ENCODE measurements around the gene APH1A.

Gene APH1A

DNA sequence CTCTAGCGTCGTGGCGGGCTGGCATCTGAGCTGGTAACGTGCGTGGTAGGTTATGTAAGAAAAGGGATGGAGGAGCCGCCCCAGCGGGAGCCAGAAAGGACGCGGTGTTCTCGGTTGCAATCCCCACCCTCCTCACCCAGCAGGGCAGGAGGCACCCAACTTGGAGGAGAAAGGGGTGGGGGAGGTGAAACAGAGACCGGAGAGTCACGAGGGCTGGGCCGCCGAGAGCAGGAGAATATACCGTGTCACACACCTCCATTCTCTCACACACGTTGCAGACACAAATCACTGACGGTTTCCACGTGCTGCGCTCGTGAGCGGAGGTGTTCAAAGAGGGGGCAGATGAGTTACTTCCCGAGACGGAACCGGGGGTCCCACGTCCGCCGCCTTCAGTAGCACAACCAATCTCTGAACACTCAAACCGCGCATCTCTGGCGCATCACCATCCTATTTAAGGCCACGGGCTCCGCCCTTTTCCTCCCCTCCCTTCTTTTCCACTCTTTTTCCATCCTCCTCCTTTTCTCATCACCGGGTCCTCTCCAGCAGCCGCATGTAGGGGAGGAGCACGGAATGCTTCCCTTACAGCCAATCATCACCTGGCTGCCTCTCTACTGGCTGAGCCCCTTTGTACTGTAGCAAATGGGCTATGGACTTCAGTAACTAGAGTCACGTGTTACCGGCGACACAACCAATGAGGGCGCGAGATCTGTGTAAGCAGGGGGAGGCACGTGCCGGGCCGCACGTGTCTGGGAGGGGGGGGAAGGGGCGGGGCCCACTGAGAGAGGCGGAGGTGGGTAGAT lies 13.1 kb upstream of the APH1A start, which contains the start of gene CIART:
Gene CIART (plus strand): TSS at position 797 of the 800 bp plus-strand sequence. CDS start 714 bp downstream, outside the sequence.
- H3K4me3 ChIP-seq (ENCODE audit: low read length), result peak within 1 kb of the TSS; percentile 41; the same call in 1 of the 2 replicates
- no peak for TF ChIP-seq ZNF274 (IDR thresholded peaks at IDR 0.05; ENCODE audit: low read depth, low read length)

DNA sequence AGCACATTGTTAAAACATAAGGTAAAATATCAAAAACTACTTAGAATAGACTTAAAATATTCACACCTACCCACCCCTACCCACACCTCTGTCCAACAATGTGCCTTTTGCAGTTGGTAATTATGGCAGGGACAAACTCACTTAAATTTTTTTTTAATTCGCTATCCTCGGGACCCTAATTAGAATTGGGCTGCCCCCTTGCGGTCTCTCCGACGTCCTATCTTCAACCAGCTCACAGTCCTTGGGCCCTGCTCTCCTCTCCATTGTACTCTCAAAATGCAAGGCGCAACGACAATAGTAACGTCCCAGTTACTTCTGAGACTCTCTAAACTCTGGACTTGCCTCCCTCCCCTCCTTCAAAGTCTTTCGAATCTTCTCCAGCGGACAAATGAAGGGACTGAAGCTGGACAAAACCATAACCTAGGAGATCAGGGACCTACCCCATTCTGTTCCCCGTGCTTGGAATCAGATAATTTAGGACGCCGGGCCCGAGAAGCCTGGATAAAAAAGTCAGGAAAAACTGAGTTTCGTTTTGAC lies 12.5 kb upstream of the APH1A start:
- no peak for TF ChIP-seq ZNF274 (IDR thresholded peaks at IDR 0.05; ENCODE audit: low read depth, low read length)
- peak overlapping the region; percentile 41; the same call in 1 of the 2 replicates for H3K4me3 ChIP-seq (ENCODE audit: low read length)

DNA sequence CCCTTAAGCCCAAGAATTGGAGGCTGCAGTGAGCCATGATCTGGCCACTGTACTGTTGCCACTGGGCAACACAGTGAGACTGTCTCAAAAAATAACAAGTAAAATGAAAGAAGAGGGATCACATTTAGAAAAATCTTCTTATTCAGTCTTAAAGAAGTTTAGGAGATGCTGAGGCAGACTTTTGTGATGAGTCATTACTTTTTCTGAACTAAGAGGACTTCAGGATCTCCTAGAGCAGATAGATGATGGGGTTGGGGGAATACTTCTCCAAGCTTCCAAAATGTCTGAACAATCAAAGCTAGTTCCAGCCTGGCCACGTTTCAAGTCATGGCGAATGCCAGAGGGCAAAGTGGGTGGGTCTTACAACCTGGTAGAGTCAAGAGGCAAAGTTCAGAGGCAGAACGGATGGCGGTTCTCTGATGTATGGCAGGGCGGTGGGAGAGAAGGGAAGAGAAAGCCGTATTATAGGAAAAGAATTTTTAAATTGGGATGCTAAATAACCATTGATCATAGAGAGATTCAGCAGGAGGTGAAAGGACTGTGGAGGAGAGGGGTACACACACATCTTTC lies 11.4 kb upstream of the APH1A start:
- TF ChIP-seq ZNF274 (IDR thresholded peaks at IDR 0.05; ENCODE audit: low read depth, low read length), result no peak
- H3K4me3 ChIP-seq (ENCODE audit: low read length), result no peak overlapping the region

DNA sequence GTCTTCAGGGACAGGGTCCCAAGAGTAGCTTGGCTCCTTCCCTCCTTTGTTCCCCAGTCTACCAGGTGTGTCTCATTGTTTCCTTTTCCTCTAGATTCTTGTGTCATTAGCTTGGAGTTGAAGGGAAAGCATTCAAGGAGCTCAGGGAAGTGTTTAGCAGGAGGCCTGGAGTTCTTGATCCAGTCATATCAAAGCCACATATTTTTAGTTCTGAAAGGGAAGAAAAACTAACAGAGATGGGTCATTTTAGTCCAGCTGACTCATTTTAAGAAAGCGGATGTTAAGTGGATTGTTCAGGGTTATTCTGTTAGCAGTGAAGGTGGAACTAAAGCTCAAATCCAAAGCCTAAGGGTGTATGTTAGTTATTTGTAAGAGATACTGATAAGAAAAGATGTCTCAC lies 4.5 kb upstream of the APH1A start:
- TF ChIP-seq ZNF274 (IDR thresholded peaks at IDR 0.05; ENCODE audit: low read depth, low read length), result no peak
- no peak overlapping the region; the same call in 1 of the 2 replicates for H3K4me3 ChIP-seq (ENCODE audit: low read length)

DNA sequence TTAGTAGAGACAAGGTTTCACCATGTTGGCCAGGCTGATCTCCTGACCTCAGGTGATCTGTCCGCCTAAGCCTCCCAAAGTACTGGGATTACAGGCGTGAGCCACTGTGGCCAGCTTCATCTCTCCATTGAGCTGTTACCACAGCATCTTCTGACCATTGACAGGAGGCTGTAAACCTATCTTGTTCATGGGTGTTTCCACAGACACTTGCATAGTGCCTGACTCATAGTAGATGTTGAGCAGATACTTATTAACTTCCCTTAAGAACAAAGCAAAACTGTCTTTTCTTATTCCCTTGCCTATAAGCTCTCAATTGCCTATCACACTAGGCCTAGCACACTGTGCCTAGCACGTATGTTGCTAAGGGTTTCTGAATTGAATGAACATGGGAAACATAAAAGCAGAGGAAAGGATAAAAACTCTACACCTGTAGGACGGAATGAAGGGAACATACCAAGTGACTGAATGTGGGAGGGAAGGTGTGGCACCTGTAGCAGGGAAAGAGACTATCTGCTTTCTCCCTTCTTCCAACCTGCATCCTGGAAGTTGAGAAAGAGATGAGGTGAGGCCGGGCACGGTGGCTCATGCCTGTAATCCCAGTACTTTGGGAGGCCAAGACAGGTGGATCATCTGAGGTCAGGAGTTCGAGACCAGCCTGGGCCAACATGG lies 2.6 kb upstream of the APH1A start:
- H3K4me3 ChIP-seq (ENCODE audit: low read length), result no peak overlapping the region
- no peak for TF ChIP-seq ZNF274 (IDR thresholded peaks at IDR 0.05; ENCODE audit: low read depth, low read length)

DNA sequence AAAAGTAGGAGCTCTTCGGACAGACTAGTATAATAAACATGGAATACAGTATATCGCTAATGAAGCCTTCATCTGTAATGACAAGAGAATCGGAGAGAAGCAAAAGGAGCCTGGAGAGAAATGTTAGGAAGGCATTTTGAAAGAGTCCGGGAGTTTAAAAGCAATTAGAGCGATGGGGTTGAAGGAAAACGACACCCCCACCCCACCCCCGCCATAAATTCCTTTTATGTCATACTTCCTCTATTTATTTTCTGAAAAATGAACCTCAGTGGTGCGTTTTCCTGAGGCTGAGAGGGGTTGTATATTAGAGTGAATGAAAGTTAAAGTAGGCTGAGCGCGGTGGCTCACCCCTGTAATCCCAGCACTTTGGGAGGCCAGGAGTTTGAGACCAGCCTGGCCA lies 635 bp upstream of the APH1A start:
- peak overlapping the region; percentile 68 for H3K4me3 ChIP-seq (ENCODE audit: low read length)
- TF ChIP-seq ZNF274 (IDR thresholded peaks at IDR 0.05; ENCODE audit: low read depth, low read length), result no peak

DNA sequence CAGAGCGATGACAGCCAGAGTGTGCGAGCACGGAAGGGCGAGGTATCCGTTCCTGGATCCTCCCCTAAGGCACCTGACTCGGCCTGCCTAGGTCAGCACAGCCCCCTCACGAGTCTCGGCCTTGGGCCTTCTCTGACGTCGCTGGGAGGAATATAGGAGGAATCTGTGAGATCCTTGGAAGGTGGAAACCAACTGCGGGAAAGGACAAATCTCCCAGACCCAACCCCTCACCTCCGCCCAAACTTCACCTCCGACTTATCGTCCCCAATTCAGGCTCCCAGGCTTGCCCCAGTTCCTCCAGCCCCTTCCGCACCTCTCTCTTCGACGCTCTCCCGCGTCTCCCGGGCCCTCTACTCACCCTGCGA lies 494 bp downstream of the APH1A start:
- peak overlapping the region; percentile 68 for H3K4me3 ChIP-seq (ENCODE audit: low read length)
- no peak for TF ChIP-seq ZNF274 (IDR thresholded peaks at IDR 0.05; ENCODE audit: low read depth, low read length)

DNA sequence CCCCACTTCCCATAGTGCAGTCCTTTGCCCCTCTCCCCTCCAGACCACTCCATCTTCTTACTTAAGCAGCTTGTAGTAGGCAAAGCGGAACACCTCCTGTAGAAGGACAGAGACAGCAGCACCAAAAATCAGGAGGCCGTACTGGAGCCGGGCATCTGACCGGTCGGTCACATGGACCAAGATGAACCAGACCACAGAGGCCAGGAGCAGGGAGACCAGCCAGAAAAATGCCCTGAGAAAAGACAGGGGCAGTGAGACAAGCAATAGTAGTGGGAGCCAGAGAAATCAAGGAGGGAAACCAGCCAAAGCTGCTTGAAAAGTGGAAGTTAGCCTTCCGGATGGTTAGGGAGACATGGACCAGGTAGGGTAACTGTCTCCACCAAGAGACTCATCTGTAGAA lies 920 bp downstream of the APH1A start:
- no peak for TF ChIP-seq ZNF274 (IDR thresholded peaks at IDR 0.05; ENCODE audit: low read depth, low read length)
- peak overlapping the region; percentile 68 for H3K4me3 ChIP-seq (ENCODE audit: low read length)

DNA sequence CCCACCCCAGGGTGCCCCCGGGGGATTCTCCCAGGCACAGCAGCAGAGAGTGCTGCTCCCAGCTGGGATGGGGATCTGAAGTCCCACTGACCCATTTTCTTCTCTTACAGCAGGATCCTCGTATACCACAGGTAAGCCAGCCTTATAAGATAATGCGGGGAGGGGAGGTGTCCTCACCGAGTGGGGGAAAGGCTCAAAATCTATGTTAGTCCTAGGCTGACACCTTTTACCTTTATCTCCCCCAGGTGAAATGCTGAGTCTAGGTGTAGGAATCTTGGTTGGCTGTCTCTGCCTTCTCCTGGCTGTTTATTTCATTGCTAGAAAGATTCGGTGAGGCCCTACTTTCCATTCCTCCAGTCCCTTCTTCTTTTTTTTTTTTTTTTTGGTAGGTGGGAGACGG lies 5.3 kb downstream of the APH1A start:
- H3K4me3 ChIP-seq (ENCODE audit: low read length), result no peak overlapping the region
- no peak for TF ChIP-seq ZNF274 (IDR thresholded peaks at IDR 0.05; ENCODE audit: low read depth, low read length)

DNA sequence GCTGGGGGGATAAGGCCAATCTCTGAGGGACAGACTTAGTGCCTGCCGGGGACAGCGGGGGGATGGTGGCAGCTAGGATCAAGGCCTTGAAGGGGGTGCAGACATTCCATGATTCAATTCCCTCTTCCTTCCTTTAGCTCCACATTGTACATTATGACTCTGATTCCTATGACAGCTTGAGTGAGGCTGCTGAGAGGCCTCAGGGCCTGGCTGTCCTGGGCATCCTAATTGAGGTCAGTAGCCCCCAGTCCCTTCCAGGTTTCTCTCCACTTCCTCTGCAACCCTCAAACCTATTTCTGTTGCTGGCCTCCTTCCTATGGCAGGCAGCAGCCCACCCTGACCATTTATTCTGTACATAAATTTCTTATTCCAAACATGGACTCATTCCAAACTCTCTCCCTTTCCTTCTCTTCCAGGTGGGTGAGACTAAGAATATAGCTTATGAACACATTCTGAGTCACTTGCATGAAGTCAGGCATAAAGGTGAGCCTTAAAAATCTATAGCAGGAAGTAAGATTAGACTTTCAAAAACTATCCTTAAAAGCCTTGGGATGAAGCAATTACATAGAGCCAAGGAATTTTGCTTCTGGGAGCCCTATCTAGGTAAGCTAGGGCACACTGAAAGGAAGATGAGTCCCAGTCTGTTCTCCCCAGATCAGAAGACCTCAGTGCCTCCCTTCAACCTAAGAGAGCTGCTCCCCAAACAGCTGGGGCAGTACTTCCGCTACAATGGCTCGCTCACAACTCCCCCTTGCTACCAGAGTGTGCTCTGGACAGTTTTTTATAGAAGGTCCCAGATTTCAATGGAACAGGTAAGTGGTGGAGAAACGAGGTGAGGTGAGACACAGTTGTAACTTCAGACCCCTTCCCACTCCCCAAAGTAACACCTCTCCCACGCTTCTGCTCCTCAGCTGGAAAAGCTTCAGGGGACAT lies 6.2 kb downstream of the APH1A start:
- TF ChIP-seq ZNF274 (IDR thresholded peaks at IDR 0.05; ENCODE audit: low read depth, low read length), result no peak
- H3K4me3 ChIP-seq (ENCODE audit: low read length), result no peak overlapping the region

DNA sequence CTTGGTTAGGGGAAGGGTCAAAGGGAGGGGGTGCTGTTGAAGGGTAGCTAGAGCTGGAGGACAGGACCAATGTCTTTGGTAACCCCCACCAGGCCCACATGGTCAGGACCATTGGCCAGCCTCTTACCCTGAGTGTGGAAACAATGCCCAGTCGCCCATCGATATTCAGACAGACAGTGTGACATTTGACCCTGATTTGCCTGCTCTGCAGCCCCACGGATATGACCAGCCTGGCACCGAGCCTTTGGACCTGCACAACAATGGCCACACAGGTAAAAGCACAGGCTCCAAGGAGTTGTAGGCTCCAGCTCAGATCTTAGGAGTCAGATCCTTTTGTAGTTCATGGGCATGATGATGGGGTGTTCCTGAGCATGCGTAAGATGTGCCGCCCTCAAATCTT lies 7.4 kb downstream of the APH1A start:
- no peak for TF ChIP-seq ZNF274 (IDR thresholded peaks at IDR 0.05; ENCODE audit: low read depth, low read length)
- H3K4me3 ChIP-seq (ENCODE audit: low read length), result no peak overlapping the region

DNA sequence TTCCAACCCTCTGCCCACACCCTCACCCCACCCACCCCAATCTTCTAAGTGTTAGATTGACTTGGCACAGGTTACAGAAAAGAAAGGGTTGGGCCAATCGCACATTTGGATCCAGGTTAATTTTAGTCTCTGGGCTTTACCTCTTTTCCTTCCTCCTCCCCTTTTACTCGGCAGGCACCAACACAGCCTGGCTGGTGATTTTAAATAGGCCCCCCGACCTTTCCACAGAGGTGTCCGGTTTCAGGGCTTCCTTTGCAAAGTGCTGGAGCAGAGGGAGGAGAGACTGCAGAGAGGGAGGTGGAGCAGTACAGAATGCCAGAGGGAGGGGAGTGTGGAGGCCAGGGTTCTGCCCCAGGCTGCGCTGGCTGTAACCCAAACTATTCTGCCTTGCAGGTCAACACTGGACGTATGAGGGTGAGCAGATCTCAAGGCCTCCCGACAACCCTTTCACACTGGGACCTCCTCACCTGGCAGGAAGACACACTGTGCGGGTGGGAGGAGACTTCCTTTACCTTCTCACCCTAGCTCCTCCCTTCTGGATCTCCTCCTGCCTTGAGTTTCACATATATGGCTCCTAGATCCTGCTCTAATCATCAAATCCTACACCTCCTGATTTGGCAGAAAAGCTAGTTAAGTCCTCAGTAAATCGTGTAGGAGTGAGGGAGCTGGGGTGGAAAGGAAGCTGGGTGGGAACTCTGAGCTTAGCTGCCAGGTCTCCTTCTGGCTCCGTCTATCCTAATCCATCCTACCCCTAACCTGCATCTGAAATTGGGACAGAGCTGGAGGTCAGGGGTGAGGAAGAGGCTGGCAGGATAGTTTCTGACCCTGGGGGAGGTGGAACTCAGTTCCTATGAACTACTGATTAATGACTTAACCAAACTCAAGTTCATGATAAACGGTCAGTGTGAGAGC lies 8.8 kb downstream of the APH1A start:
- no peak overlapping the region for H3K4me3 ChIP-seq (ENCODE audit: low read length)

DNA sequence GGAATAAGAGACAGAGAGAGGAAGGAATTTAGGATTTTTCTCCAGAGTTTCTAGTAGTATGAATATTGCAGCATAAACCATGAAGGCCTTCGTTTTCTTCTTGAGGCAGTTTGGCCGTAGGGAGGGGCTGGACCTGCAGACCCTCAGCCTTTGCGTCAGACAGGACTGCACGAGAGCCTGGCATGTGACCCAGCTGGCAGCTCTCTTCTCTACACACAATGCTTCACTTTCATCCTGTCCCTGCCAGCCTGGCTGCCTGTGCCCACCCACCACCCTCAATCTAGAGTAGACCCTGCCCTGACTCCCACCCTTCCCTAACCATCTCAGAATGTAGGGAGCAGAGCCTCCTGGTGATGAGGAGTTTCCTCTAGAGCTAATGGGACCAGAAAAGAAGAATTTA lies 9.6 kb downstream of the APH1A start:
- H3K4me3 ChIP-seq (ENCODE audit: low read length), result no peak overlapping the region

More for the DNA sequence above, 8.8 kb downstream of the APH1A start:
- no peak for TF ChIP-seq ZNF274 (IDR thresholded peaks at IDR 0.05; ENCODE audit: low read depth, low read length)

More for the DNA sequence above, 9.6 kb downstream of the APH1A start:
- TF ChIP-seq ZNF274 (IDR thresholded peaks at IDR 0.05; ENCODE audit: low read depth, low read length), result no peak
